MV-4-11 (cell line): ENCODE results near the gene AQP11.

Source experiments
- DNase-seq: peaks from one replicate; lab custom pipeline; 2025; lab: John Stamatoyannopoulos, UW

Gene AQP11

GRCh38 chr11:77593883-77594282 is 4.1 kb downstream of the AQP11 start:
- DNase-seq = no peak

GRCh38 chr11:77596626-77597025 is 6.9 kb downstream of the AQP11 start:
- no peak for DNase-seq

GRCh38 chr11:77598195-77598594 is 8.4 kb downstream of the AQP11 start:
- no peak for DNase-seq

GRCh38 chr11:77602381-77603088 is 12.8 kb downstream of the AQP11 start:
- no peak for DNase-seq

GRCh38 chr11:77604281-77604680 is 14.5 kb downstream of the AQP11 start:
- DNase-seq = no peak

GRCh38 chr11:77609234-77609633 is 19.5 kb downstream of the AQP11 start:
- DNase-seq = no peak

GRCh38 chr11:77611921-77612320 is 22.2 kb downstream of the AQP11 start:
- DNase-seq = no peak

GRCh38 chr11:77617892-77618291 is 28.1 kb downstream of the AQP11 start:
- DNase-seq = no peak

GRCh38 chr11:77619576-77620198 is 29.9 kb downstream of the AQP11 start:
- no peak for DNase-seq

- DNase-seq = no peak
These were observed 40.5 kb downstream of the AQP11 start for GRCh38 chr11:77630157-77630710.

- peak; percentile 93 for DNase-seq
These were observed 44.2 kb downstream of the AQP11 start for GRCh38 chr11:77633926-77634325.

- DNase-seq = peak; percentile 69
These were observed 47.1 kb downstream of the AQP11 start for GRCh38 chr11:77636731-77637344.

GRCh38 chr11:77637345-77638165 is 47.8 kb downstream of the AQP11 start, which contains the start of gene CLNS1A:
TSS of gene CLNS1A (minus strand) at chr11:77637794. CDS start at chr11:77637714, 80 bp downstream.
- peak; percentile 95 for DNase-seq

GRCh38 chr11:77642228-77642627 is 52.5 kb downstream of the AQP11 start:
- no peak for DNase-seq

GRCh38 chr11:77644887-77645286 is 55.1 kb downstream of the AQP11 start:
- DNase-seq = no peak

- DNase-seq = no peak
These were observed 58.0 kb downstream of the AQP11 start for GRCh38 chr11:77647654-77648305.

GRCh38 chr11:77650123-77650522 is 60.4 kb downstream of the AQP11 start:
- no peak for DNase-seq

- no peak for DNase-seq
These were observed 65.1 kb downstream of the AQP11 start for GRCh38 chr11:77654770-77655434.

GRCh38 chr11:77656362-77656761 is 66.6 kb downstream of the AQP11 start:
- DNase-seq = no peak

- no peak for DNase-seq
These were observed 68.7 kb downstream of the AQP11 start for GRCh38 chr11:77658213-77659013.
